ENCODE measurements around the gene ING3. TPM values are rescaled to one million over a fixed set of nuclear protein-coding genes. Genes with fewer than 3 reads are reported as not detected.

The ING3 gene
- total RNA-seq, 1 donor from 2014 or later: 13.4 TPM

- no peak for DNase-seq
- no peak for TF ChIP-seq CTCF (IDR thresholded peaks at IDR 0.05; ENCODE audit: borderline replicate concordance)
- H3K9me3 ChIP-seq (replicated peaks): no peaks in the 10 kb centered on the region
- H3K27ac ChIP-seq (replicated peaks): no peak overlapping the region
- intact Hi-C loops (cut with micrococcal nuclease): loop anchor here (5.0 kb wide), 2 partner anchors 135 to 150 kb away; no protein-coding TSS in a partner anchor
- no peak overlapping the region for H3K4me3 ChIP-seq
- H3K36me3 ChIP-seq: no peaks in the 10 kb centered on the region
- H3K4me1 ChIP-seq: no peaks in the 10 kb centered on the region
- no peaks in the 10 kb centered on the region for H3K27me3 ChIP-seq (ENCODE audit: low read depth)
Measured at GRCh38 chr7:120941856-120942255, 8.7 kb upstream of the ING3 start.

- Histone ChIP-seq H3K4me3 (no peak overlapping the region), H3K9me3 (replicated peaks) (no peaks in the 10 kb centered on the region), H3K36me3 (no peaks in the 10 kb centered on the region), H3K27me3 (ENCODE audit: low read depth) (no peaks in the 10 kb centered on the region), H3K4me1 (no peaks in the 10 kb centered on the region), H3K27ac (replicated peaks) (no peak overlapping the region)
- no peak for TF ChIP-seq CTCF (IDR thresholded peaks at IDR 0.05; ENCODE audit: borderline replicate concordance)
- no peak for DNase-seq
- intact Hi-C loops (cut with micrococcal nuclease): loop anchor here (5.0 kb wide), 2 partner anchors 136 to 151 kb away; no protein-coding TSS in a partner anchor
Measured at GRCh38 chr7:120942861-120943260, 7.7 kb upstream of the ING3 start.

GRCh38 chr7:120944826-120945562 is 5.6 kb upstream of the ING3 start:
- peaks cover 9% of the 10 kb centered on the region for H3K4me1 ChIP-seq
- intact Hi-C loops (cut with micrococcal nuclease): loop anchor here (5.0 kb wide), 2 partner anchors 138 to 153 kb away; no protein-coding TSS in a partner anchor
- TF ChIP-seq CTCF (IDR thresholded peaks at IDR 0.05; ENCODE audit: borderline replicate concordance): no peak
- no peaks in the 10 kb centered on the region for H3K36me3 ChIP-seq
- H3K27me3 ChIP-seq (ENCODE audit: low read depth): no peaks in the 10 kb centered on the region
- no peak overlapping the region for H3K4me3 ChIP-seq
- H3K9me3 ChIP-seq (replicated peaks): no peaks in the 10 kb centered on the region
- no peak overlapping the region for H3K27ac ChIP-seq (replicated peaks)
- DNase-seq: no peak

- intact Hi-C loops (cut with micrococcal nuclease): no loop called here
- H3K4me1 ChIP-seq: peaks cover 31% of the 10 kb centered on the region
- no peak for TF ChIP-seq CTCF (IDR thresholded peaks at IDR 0.05; ENCODE audit: borderline replicate concordance)
Measured at GRCh38 chr7:120947980-120948379, 2.6 kb upstream of the ING3 start.

GRCh38 chr7:120949393-120949911 is 1.1 kb upstream of the ING3 start:
- no peak overlapping the region for H3K27ac ChIP-seq (replicated peaks)
- peaks cover 12% of the 10 kb centered on the region for H3K36me3 ChIP-seq
- H3K9me3 ChIP-seq (replicated peaks): no peaks in the 10 kb centered on the region
- TF ChIP-seq CTCF (IDR thresholded peaks at IDR 0.05; ENCODE audit: borderline replicate concordance): no peak
- H3K27me3 ChIP-seq (ENCODE audit: low read depth): no peaks in the 10 kb centered on the region
- intact Hi-C loops (cut with micrococcal nuclease): no loop called here
- DNase-seq: no peak
- peak overlapping the region; percentile 75 for H3K4me3 ChIP-seq
- peaks cover 37% of the 10 kb centered on the region for H3K4me1 ChIP-seq

More at GRCh38 chr7:120947980-120948379, 2.6 kb upstream of the ING3 start:
- no peaks in the 10 kb centered on the region for H3K36me3 ChIP-seq
- DNase-seq: no peak
- H3K27me3 ChIP-seq (ENCODE audit: low read depth): no peaks in the 10 kb centered on the region
- no peak overlapping the region for H3K27ac ChIP-seq (replicated peaks)
- no peaks in the 10 kb centered on the region for H3K9me3 ChIP-seq (replicated peaks)
- H3K4me3 ChIP-seq: no peak overlapping the region
